ENCODE measurements around the gene ZNF597. TPM values are rescaled to one million over a fixed set of nuclear protein-coding genes. Genes with fewer than 3 reads are reported as not detected.

Gene ZNF597
- total and polyA plus RNA-seq, 7 donors, result 0.63 to 1.7 (median 1.1) TPM

DNA sequence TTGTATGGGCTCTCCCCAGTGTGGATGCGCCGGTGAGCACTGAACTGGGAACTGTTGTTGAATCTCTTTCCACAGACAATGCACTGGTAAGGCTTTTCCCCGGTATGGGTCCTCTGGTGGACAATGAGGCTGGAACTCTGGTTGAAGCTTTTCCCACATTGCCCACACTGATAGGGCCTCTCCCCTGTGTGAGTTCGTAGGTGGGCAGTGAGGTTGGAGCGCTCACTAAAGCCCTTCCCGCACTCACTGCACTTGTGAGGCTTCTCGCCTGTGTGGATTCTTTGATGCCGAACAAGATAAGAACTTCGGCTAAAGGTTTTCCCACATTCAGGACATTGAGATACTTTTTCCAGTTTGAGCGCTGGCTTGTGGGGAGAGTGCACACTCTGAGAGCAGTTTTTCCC is 60.3 kb downstream of the ZNF597 start:
- Histone ChIP-seq H3K4me1 (no peaks in the 10 kb centered on the region), H3K36me3 (ENCODE audit: insufficient read depth in 1 of 2, low read depth in 1 of 2) (peaks cover 36 to 39% of the 10 kb centered on the region in 2 donors), H3K27me3 (ENCODE audit: insufficient read depth in 3 of 3, low read length in 2 of 3) (no peaks in the 10 kb centered on the region), H3K27ac (no peak overlapping the region), H3K4me3 (no peak overlapping the region), H3K9me3 (peaks cover 87% of the 10 kb centered on the region)
- TF ChIP-seq, protein P1, sequence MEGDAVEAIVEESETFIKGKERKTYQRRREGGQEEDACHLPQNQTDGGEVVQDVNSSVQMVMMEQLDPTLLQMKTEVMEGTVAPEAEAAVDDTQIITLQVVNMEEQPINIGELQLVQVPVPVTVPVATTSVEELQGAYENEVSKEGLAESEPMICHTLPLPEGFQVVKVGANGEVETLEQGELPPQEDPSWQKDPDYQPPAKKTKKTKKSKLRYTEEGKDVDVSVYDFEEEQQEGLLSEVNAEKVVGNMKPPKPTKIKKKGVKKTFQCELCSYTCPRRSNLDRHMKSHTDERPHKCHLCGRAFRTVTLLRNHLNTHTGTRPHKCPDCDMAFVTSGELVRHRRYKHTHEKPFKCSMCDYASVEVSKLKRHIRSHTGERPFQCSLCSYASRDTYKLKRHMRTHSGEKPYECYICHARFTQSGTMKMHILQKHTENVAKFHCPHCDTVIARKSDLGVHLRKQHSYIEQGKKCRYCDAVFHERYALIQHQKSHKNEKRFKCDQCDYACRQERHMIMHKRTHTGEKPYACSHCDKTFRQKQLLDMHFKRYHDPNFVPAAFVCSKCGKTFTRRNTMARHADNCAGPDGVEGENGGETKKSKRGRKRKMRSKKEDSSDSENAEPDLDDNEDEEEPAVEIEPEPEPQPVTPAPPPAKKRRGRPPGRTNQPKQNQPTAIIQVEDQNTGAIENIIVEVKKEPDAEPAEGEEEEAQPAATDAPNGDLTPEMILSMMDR (IDR thresholded peaks at IDR 0.05), result no peak
- WGBS, 3 donors, result 97 to 98% (median 98%) methylated on average over 10 of the region's 10 CpGs
- ATAC-seq, result no peak
- intact Hi-C loops (cut with DNase I), result no loop called here
- no peak for DNase-seq

Other genes with a start within 250 kb of the ZNF597 start
- gene ZNF200, start 208.3 kb downstream of the ZNF597 start, total RNA-seq, result 1 to 10 TPM; 2.8 to 4.0 (median 3.4) TPM
- 1 to 10 TPM; 1.3 to 5.8 (median 2.6) TPM for gene ZNF200, start 208.3 kb downstream of the ZNF597 start, polyA plus RNA-seq
- gene MEFV, start 186.9 kb downstream of the ZNF597 start, total RNA-seq, result under 1 TPM; 0.24 to 0.81 (median 0.69) TPM
- under 1 TPM; 0.07 to 0.09 (median 0.08) TPM for gene MEFV, start 186.9 kb downstream of the ZNF597 start, polyA plus RNA-seq
- 10 to 100 TPM; 11.0 to 17.8 (median 11.7) TPM for gene ZNF263, start 160.0 kb downstream of the ZNF597 start, total RNA-seq
- gene ZNF263, start 160.0 kb downstream of the ZNF597 start, polyA plus RNA-seq, result 10 to 100 TPM in 2 of 3 donors, 1 to 10 TPM in 1; 6.1 to 23.9 (median 12.8) TPM
- gene TIGD7, start 138.1 kb downstream of the ZNF597 start, total RNA-seq, result 1 to 10 TPM; 5.8 to 7.6 (median 6.5) TPM
- 1 to 10 TPM; 3.1 to 9.4 (median 5.7) TPM for gene TIGD7, start 138.1 kb downstream of the ZNF597 start, polyA plus RNA-seq
- gene ZNF75A, start 138.0 kb downstream of the ZNF597 start, total RNA-seq, result 10 to 100 TPM; 11.4 to 20.5 (median 15.4) TPM
- gene ZNF75A, start 138.0 kb downstream of the ZNF597 start, polyA plus RNA-seq, result 10 to 100 TPM in 2 of 3 donors, 1 to 10 TPM in 1; 7.4 to 15.7 (median 13.4) TPM
- gene OR2C1, start 87.6 kb downstream of the ZNF597 start, total RNA-seq, result not detected
- gene OR2C1, start 87.6 kb downstream of the ZNF597 start, polyA plus RNA-seq, result not detected
- gene ZSCAN32, start 42.5 kb downstream of the ZNF597 start, total RNA-seq, result 1 to 10 TPM; 4.7 to 9.5 (median 6.2) TPM
- 1 to 10 TPM; 4.6 to 9.8 (median 5.6) TPM for gene ZSCAN32, start 42.5 kb downstream of the ZNF597 start, polyA plus RNA-seq
- 1 to 10 TPM; 6.2 to 8.4 (median 7.6) TPM for gene ZNF174, start 42.3 kb downstream of the ZNF597 start, total RNA-seq
- 10 to 100 TPM in 1 of 3 donors, 1 to 10 TPM in 2; 6.1 to 23.3 (median 6.5) TPM for gene ZNF174, start 42.3 kb downstream of the ZNF597 start, polyA plus RNA-seq
- 10 to 100 TPM; 17.9 to 20.1 (median 19.0) TPM for gene NAA60, start 176 bp upstream of the ZNF597 start, total RNA-seq
- gene NAA60, start 176 bp upstream of the ZNF597 start, polyA plus RNA-seq, result 10 to 100 TPM; 20.9 to 29.3 (median 23.4) TPM
- gene C16orf90, start 52.0 kb upstream of the ZNF597 start, total RNA-seq, result not detected
- not detected for gene C16orf90, start 52.0 kb upstream of the ZNF597 start, polyA plus RNA-seq
- 10 to 100 TPM; 16.7 to 19.5 (median 17.9) TPM for gene CLUAP1, start 57.5 kb upstream of the ZNF597 start, total RNA-seq
- gene CLUAP1, start 57.5 kb upstream of the ZNF597 start, polyA plus RNA-seq, result 10 to 100 TPM in 1 of 3 donors, 1 to 10 TPM in 2; 7.4 to 17.3 (median 8.2) TPM
- 1 to 10 TPM in 1 of 4 donors, under 1 TPM in 3; 0.47 to 1.4 (median 0.77) TPM for gene NLRC3, start 133.9 kb upstream of the ZNF597 start, total RNA-seq
- gene NLRC3, start 133.9 kb upstream of the ZNF597 start, polyA plus RNA-seq, result 1 to 10 TPM in 1 of 3 donors, under 1 TPM in 2; 0.25 to 1.3 (median 0.32) TPM
- gene SLX4, start 168.1 kb upstream of the ZNF597 start, total RNA-seq, result 1 to 10 TPM; 1.9 to 3.1 (median 2.5) TPM
- gene SLX4, start 168.1 kb upstream of the ZNF597 start, polyA plus RNA-seq, result 1 to 10 TPM in 2 of 3 donors, under 1 TPM in 1; 0.87 to 4.1 (median 3.1) TPM
- 1 to 10 TPM; 1.6 to 7.3 (median 2.6) TPM for gene DNASE1, start 211.2 kb upstream of the ZNF597 start, total RNA-seq
- 1 to 10 TPM in 2 of 3 donors, under 1 TPM in 1; 0.46 to 5.4 (median 5.2) TPM for gene DNASE1, start 211.2 kb upstream of the ZNF597 start, polyA plus RNA-seq